HG03342 (cell line): ENCODE data around the gene KIFC3.
"Not testable (repeated sequence)": the region's sequence is repeated elsewhere in the genome, so short reads cannot be mapped to it uniquely, and the experiment has no call there.

ENCODE experiments used
- ATAC-seq: cut with Tn5 transposase; IDR thresholded peaks from one replicate; pipeline ENCODE4 v1.9.1; 2021; ENCODE audit warnings: mild to moderate bottlenecking, moderate library complexity; ENCODE audit not compliant: unreplicated experiment

Gene KIFC3

GRCh38 chr16:57743458-57743857 is 58.8 kb downstream of the KIFC3 start:
- ATAC-seq, result no peak

DNA sequence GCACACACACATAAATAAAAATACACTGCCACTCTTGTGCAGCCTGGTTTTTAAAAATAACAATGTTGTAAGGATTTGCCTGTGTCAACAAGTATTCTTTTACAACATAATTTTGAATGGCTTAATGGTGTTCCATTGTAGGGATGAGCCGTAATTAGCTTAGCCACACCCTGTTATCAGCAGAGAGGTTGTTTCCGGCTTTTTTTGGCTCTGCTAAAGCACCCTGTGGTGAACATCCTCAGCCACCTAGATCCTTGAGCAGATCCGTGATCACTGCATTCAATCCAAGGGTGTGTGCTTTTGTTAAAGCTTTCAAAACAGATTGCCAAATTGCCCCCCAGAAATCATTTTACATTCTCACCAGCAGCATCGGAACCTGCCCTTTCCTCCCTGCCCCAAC is 59.7 kb downstream of the KIFC3 start:
- no peak for ATAC-seq

- ATAC-seq, result no peak
Observed at GRCh38 chr16:57741660-57742191, 60.6 kb downstream of the KIFC3 start.

GRCh38 chr16:57740423-57741071 is 61.7 kb downstream of the KIFC3 start:
- no peak for ATAC-seq

DNA sequence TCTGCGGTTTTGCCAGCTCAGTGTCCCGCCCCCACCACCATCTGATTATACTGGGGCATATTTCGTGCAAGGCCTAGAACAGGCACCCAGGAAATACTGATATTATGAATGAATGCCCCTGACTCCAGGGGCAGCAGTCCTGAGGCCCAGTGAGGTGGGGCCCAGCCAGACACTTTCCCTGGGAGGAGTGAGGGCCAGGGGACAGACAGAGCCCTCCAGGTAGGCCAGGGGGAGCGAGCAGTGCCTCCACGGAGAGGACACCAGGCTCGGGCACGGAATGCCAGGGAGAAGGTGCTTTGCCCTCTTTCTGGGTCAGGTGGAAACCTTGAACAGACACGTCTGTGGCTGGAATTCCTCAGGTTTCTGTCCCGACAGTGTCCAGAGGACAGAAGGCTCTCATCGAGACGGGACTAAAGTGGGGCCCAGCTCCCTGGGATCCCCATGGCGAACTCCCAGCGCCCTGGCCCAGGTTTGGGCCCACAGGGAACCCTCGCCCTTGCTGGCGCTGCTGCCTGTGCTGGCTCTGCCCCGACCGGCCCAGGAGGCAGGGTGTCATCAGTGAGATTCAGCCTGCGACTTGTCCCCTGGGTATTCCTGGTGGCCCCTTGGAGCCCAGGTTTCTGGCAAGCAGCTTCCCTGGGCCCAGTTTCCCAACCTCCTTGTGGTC is 62.4 kb downstream of the KIFC3 start:
- no peak for ATAC-seq

GRCh38 chr16:57738844-57739243 is 63.4 kb downstream of the KIFC3 start:
- ATAC-seq, result no peak

- no peak for ATAC-seq
Observed at GRCh38 chr16:57736419-57737351, 65.6 kb downstream of the KIFC3 start.

GRCh38 chr16:57735755-57736418 is 66.4 kb downstream of the KIFC3 start, which contains the start of gene KATNB1:
Gene KATNB1 (plus strand): TSS chr16:57735770. CDS start chr16:57737244, 1,474 bp downstream.
- ATAC-seq, result peak; percentile 17

GRCh38 chr16:57734925-57735754 is 67.2 kb downstream of the KIFC3 start:
- peak; percentile 91 for ATAC-seq

- no peak for ATAC-seq
Observed at GRCh38 chr16:57734308-57734924, 67.9 kb downstream of the KIFC3 start.

GRCh38 chr16:57732714-57733113 is 69.6 kb downstream of the KIFC3 start:
- no peak for ATAC-seq

DNA sequence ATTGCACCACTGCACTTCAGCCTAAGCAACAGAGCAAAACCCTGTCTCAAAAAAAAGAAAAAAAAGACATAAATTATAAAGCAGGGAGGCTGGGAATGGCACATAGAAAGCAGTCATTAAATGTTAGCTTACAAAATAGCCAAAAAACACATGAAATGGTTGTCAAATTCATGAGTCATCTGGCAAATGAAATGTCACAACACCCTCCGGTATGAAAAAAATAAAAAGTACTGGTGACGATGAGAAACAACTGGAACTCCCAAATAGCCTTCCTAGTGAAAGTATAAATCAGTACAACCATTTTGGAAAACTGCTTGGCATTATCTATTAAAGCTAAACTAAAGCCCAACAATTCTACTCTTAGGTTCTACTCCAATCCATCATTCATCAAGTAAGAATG is 70.3 kb downstream of the KIFC3 start:
- ATAC-seq, result no peak

GRCh38 chr16:57730771-57731730 is 71.2 kb downstream of the KIFC3 start:
- no peak for ATAC-seq

GRCh38 chr16:57729852-57730251 is 72.4 kb downstream of the KIFC3 start:
- ATAC-seq, result not testable (repeated sequence)

DNA sequence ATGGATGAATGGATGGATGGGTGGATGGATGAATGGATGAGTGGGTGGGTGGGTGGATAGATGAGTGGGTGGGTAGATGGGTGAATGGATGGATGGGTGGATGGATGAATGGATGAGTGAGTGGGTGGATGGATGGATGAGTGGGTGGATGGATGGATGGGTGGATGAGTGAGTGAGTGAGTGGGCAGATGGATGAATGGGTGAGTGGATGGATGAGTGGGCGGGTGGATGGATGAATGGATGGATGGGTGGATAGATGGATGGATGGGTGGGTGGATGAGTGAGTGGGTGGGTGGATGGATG is 73.2 kb downstream of the KIFC3 start:
- ATAC-seq, result no peak

DNA sequence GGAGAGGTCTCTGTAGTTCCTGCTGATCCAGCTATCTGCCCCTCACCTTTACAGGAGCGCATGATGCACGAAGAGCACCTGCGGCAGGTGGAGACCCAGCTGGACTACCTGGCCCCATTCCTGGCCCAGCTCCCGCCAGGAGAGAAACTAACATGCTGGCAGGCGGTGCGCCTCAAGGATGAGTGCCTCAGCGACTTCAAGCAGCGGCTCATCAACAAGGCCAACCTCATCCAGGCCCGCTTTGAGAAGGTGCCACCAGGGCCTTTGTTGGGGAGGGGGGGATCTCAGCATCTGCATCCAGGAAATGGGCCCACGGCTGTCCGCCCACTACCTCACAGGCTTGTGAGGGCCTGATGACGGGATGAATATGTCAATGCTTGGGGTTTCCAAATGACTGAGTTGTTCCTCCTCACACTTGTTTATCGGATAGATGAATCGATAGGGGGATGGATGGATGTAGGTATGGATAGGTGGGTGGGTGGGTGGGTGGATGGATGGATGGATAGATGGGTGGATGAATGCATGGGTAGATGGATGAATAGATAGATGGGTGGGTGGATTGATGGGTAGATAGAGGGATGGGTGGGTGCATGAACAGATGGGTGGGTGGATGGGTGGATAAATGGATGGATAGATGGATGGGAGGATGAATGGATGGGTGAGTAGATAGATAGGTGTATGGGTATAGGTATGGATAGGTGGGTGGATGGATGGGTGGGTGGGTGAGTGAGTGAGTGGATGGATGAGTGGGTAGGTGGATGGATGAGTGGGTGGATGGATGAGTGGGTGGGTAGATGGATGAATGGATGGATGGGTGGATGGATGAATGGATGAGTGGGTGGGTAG is 73.7 kb downstream of the KIFC3 start:
- ATAC-seq, result no peak

DNA sequence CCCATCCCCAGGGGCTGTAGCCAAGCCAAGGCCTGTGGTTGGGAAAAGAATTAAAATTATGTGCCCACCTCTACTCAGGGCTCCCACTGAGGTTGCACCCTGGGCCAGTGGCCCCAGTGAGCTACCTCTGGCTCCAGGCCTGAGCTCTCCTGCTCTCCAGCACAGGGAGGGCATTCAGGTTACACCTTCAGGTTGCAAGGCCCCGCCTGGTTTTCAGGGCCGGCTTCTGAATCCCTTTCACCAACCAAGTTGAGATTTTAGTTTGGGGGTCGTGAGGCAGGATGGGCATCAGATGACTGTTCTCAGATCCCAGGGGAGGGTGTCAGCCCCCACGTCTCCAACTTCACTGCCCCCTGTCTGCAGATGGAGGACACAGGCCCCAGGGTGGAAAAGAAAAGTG is 74.7 kb downstream of the KIFC3 start:
- ATAC-seq, result no peak
